GM19452 (cell line): ENCODE data around the gene KREMEN1.
A peak's percentile ranks its signal among the peaks of the same experiment; 100 is the strongest.

ENCODE experiments used
- ATAC-seq: cut with Tn5 transposase; IDR thresholded peaks from one replicate; pipeline ENCODE4 v1.9.1; 2021; ENCODE audit not compliant: unreplicated experiment

The KREMEN1 gene

DNA sequence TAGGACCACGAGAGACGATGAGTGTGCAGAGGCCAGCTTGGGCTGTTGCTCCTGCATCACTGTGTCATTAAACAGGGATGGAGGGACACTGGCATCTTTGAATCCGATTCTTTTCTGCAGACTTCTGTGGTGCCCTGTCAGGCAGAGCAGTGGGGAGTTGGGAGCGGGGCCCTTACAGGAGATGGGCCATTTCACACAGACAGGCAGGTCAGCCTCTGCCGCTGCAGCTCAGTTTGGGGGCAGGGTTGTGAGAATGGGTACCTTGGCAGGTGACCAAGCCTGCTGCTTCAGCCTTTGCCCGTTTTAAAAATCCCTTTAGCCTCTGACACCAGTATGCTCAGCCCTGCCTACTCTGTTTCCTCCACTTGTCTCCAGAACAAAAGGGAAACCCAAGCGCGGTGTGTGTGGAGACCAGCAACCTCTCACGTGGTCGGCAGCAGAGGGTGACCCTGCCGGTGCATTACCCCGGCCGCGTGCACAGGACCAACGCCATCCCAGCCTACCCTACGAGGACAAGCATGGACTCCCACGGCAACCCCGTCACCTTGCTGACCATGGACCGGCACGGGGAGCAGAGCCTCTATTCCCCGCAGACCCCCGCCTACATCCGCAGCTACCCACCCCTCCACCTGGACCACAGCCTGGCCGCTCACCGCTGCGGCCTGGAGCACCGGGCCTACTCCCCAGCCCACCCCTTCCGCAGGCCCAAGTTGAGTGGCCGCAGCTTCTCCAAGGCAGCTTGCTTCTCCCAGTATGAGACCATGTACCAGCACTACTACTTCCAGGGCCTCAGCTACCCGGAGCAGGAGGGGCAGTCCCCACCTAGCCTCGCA lies 23.8 kb upstream of the KREMEN1 start:
- no peak for ATAC-seq

DNA sequence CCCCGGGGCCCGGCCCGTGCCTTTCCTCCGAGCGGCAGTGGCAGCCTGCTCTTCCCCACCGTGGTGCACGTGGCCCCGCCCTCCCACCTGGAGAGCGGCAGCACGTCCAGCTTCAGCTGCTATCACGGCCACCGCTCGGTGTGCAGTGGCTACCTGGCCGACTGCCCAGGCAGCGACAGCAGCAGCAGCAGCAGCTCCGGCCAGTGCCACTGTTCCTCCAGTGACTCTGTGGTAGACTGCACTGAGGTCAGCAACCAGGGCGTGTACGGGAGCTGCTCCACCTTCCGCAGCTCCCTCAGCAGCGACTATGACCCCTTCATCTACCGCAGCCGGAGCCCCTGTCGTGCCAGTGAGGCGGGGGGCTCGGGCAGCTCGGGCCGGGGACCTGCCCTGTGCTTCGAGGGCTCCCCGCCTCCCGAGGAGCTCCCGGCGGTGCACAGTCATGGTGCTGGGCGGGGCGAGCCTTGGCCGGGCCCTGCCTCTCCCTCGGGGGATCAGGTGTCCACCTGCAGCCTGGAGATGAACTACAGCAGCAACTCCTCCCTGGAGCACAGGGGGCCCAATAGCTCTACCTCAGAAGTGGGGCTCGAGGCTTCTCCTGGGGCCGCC lies 23.1 kb upstream of the KREMEN1 start:
- no peak for ATAC-seq

DNA sequence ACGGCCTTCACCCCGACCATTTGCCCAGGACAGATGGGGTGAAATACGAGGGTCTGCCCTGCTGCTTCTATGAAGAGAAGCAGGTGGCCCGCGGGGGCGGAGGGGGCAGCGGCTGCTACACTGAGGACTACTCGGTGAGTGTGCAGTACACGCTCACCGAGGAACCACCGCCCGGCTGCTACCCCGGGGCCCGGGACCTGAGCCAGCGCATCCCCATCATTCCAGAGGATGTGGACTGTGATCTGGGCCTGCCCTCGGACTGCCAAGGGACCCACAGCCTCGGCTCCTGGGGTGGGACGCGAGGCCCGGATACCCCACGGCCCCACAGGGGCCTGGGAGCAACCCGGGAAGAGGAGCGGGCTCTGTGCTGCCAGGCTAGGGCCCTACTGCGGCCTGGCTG lies 22.4 kb upstream of the KREMEN1 start:
- no peak for ATAC-seq

DNA sequence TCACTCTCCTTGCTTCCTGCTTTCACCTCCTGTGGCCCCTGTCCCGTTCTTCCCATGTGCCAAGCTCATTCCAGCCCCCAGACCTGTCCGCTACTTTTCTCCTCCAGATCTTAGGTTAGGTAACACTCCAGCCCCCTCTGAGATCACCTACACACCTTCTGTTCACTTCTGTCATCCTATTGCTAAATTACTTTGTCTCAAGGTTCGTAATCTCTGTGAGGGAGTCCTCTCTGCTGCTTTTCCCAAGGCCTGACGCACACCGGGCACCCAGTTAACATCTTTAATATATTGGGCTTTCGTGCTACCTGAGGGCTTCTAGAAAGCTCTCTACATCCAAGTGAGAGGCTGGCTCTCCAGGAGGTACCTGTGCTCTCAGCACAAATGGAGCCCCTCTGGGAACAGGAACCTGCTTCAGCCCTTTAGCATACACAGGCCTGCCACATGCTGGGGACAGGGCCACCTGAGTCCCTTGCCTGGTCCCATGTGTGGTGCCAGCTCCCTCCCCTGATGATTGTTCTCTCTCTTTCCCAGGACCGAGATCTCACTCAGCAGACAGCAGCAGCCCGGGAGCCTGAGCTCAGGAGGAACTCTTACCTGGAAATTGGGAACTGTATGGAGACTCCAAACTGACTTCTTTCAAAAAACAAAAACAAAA lies 19.7 kb upstream of the KREMEN1 start:
- ATAC-seq: no peak

DNA sequence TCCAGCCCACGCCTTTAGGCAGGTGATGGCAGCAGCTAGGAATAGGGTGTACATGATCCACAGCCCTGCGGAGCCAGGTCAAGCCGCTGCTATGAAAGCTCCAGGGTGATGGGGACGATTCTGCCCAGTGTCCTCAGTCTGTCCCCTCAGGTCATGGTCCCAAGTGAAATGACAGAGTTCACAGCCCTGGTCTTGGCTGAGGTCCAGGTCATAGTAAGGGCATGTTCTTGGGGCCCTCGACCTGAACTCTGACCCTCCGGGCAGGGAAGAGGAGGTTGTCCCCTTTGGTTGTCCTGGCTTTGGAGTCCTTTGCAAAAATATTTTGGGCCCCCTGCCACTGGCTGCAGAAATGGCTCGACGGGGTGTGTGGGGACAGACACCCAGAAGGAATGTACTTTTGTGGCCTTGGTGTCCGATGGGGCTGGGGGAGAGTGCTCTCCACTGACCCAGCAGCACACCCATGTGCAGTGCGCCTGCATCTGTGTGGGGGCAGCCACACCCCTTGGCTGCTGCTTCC lies 18.5 kb upstream of the KREMEN1 start:
- ATAC-seq: no peak

DNA sequence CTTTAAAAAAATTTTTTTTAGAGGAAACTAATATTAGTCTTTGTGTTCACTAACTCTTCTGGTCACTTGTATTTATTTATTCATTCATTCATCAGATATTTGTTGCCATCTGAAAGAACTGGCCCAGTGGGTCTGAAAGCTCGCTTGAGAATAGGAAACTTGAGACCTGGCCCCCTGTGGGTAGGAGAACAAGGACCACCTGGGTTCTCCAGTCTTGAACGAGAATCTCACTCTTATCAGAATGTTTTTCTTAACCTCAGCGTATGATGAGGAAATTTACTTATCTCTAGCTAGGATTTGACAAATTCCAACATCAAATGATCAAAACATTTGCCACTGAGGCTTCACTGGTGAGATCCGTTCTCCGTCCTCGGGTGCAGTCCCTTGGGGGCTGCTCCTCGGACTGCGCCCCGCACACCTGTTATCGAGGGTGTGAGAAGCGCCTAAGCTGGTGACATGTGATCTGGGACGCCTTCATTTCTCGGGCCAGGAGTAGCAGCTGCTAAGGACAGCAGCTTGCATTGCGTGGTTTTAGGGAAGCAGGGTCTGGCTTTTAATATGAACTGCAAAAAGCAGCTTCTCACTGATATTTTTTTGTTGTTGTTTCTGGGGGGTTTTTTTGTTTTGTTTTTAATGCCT lies 17.5 kb upstream of the KREMEN1 start:
- no peak for ATAC-seq

DNA sequence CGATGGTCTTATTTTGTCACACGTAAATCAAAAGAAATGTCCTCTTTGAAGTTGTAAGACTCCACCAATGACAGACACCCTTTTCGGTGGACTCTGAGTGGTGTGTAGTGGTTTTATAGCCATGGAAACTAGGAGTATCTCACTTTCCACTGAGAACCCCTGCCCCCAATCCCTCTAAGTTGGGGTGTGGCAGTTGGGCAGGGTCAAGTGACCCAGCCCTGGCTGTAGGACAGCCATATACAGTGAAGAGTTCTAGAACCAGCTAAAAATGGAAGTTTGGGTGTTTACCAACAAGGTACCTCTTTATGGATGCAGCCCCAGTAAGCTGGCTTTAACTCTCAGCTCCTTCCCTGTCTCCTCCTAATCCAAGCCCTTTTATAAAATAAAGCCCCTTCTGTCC lies 16.4 kb upstream of the KREMEN1 start:
- no peak for ATAC-seq

DNA sequence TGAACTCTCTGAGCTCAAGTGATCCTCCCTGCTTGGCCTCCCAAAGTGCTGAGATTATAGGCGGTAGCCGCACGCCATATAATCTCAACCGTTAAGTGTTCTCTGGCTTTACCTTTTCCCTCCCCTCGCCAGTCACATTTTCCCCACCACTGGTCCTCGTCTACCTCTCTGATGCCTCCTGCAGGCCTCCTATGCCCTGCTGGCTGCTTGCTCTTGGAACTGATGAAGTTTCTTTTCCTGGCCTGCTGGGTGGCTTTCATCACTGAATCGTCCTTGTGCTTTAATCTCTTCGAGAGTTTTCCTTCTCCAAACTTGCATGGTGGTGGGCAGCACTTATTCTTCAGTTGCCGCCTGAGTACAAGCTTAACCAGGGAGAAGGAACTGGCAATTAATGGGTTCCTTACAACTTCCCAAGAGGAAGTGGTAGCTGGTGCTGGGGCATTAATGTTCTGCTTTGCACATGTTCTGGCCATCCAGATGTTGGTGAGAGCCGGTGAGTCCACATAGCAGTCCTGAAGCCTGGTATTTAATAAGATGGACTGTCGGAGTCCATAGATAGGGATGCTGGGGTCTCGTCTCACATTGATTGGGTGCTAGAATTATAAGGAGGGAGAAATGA lies 12.5 kb upstream of the KREMEN1 start:
- ATAC-seq: no peak

DNA sequence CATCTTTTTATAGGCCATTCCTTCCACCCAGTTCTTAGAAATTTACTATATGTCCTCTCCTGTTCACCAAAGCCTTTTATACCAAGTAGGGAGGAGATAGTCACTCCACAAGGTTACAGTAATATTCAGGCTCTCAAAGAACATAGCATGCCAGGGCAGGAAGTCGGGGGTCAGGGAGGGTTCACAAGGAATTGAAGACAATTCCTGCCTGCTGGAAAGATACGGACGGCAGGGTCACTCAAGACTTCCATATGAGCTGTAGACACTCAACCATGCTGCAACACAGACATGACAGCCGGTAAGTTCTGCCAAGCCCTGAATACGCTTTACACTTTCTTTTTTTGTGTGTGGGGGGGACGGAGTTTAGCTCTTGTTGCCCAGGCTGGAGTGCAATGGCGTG lies 11.9 kb upstream of the KREMEN1 start:
- ATAC-seq: no peak

DNA sequence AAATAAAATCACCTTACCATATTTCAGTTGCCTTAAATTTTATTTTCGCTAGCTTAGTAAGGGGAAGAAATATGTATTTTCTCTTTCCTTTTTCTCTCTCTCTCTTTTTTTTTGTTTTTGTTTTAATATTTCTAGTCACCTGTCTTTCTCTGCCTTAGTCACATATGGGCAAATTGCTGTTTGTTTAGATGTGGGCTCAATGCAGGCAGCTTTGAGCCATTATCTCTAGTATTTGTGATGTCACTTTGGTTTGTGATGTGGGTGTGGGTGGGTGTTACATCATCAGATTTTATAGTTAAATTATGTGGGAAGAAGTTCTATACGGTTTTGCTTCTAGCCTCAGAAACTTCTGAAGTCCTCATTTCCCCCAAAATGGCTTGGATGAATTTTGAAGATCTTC lies 11.1 kb upstream of the KREMEN1 start, which contains the start of gene C22orf31:
Gene C22orf31 (minus strand): TSS at position 59 of the 400 bp plus-strand sequence. CDS start 39 bp downstream, at position 20.
- ATAC-seq: no peak

DNA sequence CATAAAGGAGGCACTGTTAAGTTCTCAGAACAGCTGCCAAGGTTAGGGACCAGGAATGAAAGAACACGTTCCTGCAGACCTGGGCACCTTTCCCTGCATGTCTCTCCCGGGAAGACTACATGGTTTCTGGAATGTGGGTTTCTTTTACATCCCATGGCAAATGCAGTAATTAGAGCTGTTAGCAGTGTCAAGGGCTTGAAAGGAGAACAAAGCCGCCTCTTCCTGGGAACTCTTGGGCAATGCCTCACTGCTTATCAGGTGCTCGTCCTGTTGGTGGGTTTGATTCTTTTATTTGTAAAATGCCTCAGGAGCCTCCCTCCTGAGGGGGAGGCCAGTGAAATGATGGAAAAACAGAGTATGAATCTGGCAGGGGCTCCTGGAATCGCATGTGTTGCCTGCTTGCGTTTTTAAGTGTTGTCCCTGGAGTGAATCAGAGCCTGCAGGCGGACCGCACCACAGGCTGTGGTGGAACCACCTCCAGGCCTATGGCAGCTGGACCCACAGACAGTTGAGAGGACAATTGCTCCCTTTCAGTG lies 10.5 kb upstream of the KREMEN1 start:
- ATAC-seq: no peak

DNA sequence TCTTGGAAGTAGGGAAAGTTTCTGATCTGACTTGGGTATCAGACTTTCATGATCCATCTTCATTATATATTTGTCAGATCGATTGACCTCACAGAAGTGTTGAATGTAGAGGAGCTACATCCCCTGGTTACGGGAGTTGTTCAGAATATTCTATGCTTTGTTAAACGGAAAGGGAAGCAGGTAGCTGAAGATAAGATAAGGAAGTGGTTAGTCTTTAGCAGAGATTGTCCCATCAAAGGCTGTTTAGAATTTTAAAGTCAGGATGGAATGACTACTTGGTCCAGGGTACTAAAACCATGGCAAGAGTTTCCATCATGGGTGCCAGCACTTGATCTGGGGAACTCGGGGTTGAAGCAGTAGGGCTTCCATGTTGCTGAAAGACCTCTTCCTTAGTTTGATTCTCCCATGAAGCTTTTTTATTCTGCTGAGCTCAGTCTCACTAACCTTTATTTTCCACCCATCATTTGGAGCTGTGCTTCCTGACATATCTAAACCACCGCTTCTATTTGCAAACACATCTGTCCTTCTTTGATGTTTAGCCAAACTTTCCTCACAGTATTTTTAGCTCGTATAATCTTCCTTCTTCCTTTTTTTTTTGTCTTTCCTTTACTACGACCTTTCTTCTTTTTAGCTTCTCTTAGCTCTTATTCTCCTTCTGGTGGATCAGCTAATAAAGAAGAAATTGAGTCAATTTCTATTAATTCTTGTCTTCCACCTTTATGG lies 7.2 kb upstream of the KREMEN1 start:
- ATAC-seq: no peak

DNA sequence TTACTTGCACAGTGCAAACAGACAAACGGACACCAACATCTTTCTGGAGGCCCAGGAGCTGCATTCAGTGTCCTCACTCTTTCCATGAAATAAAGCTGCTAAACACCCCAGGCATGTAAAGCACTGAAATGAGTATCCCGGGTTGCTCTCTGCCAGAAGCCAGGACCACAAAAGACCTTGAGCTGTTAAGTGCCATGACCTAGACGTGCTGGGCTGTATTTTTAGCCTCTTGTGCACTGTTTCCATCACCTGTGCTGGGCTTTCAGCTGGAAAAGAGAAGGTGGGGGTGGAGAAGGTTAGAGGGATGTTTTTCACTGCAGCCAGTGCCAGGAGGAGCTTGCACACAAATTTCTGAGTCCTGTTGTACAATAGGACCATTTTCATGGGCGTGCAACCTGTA lies 3.4 kb upstream of the KREMEN1 start:
- no peak for ATAC-seq

DNA sequence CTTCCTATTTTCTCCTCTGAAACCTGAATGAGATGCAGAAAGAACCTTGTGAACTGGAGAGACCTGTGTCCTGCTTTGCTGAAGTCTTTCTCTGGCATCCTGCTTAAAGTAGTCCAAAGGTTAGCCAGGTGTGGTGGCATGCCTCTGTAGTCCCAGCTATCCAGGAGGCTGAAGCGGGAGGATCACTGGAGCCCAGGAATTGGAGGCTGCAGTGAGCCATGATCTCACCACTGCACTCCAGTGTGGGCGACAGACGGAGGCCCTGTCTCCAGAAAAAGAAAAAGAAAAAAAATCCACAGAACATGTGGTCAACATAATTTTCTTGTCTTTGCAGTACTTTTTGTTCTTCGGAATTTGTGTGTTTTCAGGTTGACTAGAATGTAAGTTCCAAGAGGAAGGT lies 2.3 kb upstream of the KREMEN1 start:
- ATAC-seq: no peak

DNA sequence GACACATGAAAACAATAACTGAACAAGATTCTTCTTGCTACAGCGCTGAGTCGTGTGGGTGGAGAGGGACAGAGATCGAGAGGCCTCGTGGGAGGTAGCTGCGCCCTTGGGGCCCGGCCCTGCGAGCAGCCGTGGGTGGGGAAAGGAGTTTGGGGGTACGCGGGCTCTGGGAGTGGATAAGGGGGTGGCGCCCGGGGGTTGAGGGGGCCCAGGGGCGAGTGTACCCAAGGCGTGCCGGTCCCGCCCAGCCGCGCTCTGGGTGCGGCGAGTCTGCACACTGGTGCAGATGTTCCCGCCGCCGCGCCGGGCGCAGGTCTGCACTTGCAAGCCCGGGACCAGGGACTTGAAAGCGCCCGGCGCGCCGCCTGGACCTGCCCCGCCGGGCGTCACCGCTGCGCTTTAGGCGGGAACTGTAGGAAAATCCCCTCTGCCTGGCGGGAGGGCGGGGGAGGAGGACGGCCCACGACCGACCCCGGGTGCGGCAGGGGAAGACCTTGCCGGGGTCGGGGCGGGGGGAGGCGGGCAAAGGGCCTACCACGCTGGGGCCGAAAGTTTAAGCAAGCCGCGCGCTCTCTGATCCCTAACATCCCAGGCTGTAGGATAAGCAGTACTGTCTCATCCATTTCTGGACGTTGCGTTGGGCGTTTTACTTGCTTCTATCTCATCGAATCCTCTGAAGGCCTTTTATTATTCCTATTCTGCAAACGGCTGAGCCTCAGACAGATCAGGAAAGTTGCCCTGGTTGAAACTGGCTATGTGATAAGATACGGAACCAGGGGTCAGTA lies 1.4 kb upstream of the KREMEN1 start:
- no peak for ATAC-seq

DNA sequence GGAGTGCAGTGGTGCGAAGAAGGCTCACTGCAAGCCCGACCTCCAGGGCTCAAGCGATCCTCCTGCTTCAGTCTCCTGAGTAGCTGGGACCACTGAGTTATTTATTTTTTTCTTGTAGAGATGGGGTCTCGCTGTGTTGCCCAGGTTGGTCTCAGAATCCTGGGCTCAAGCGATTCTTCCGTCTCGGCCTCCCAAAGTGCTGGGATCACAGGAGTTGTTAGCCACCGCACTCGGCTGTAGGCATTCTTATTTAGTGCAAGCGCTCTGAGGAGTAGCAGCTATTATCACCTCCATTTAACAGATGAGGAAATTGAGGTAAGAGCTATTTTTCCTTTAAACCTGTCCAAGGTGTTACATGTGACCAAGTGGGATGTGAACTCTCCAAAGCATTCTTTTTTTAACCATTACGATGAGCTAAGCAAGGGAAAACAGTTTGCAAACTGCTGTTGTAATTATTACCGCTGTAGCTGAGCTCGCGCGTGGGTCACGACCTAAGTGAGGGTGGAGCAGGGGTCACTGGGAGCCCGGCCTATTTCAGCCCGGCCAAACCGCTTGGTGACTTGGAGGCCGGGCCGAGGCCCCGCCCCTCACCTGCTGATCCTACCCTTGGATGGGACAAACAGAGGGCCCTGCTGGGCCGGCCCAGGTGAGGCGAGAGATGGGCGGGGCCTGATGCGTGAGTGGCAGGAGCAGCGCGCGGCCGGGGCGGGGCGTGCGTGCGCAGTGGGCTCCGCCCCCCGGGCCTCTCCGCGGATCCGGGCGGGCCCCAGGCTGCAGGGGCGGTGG lies 449 bp upstream of the KREMEN1 start:
- ATAC-seq: peak; percentile 92

DNA sequence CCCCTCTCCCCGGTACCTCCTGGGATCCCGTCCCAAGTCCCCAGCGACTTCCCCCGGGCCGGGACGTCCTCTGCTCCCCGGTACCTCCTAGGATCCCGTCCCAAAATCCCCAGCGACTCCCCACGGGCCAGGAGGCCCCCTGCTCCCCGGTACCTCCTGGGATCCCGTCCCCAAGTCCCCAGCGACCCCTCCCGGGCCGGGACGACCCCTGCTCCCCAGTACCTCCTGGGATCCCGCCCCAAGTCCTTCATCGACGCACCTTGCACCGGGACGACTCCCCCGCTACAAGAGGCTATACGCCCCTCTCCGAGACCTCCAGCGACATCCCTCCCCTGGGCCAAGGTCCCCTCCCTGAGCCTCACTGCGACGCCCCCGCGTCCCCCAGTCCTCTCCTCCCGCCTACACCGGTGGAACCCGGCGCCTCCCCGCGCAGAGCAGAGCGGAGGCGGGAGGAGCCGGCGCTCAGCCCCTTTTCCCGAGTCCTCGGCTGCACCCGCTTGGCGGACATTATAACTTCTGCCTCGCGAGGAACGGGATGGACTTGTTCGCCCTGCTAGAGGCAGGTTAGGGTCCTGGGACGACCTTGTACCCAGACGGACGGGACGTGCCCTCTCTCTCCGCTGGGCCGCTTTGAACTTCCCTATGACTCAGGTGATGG lies 912 bp downstream of the KREMEN1 start:
- ATAC-seq: no peak

DNA sequence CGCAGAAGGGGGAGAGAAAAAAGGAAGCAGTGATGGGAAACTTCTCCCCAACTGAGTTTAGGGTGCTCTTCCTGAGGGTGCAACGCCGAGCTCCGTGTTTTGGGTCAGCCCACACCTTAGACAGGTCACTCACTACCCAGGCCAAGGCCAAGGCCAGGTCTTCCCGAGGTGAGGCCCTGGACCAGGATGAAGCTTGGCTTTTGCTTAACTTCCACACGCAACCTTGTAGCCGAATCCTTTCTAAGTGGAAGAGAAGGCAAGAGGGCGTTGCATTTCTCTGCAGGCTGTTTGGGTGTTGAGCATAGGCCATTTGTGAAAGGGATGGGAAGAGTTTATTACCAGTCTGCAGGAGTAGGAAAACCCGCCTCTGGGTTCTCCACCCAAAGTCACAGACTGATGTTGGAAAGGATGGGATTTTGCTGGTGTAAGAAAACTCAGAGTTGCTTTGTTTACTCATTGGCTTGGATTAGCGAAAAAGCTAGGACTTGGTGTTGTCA lies 1.5 kb downstream of the KREMEN1 start:
- no peak for ATAC-seq
